CD14-positive monocyte (primary cell): ENCODE data around the gene IRS2. TPM values are rescaled to one million over a fixed set of nuclear protein-coding genes. Genes with fewer than 3 reads are reported as not detected.

Experiments used
- DNase-seq, 3 donors: peaks; one replicate each; pipeline ENCODE4 v3.0.0-alpha.2; 2011 to 2022
- H2AFZ ChIP-seq: 2 replicates; pipeline ENCODE4 v1.6.0; 2012; ENCODE audit warnings: mild to moderate bottlenecking, low read depth, low read length, inconsistent platforms; ENCODE audit not compliant: insufficient read depth, poor library complexity, severe bottlenecking
- H3K27ac ChIP-seq, 2 donors: 1 replicate in 1 of 2; 2 replicates in 1 of 2; pipeline ENCODE4 v1.5.1; 2012 to 2013; ENCODE audit warnings: low read length in 2 of 2, control low read depth in 1 of 2, inconsistent platforms in 1 of 2, low read depth in 1 of 2, mild to moderate bottlenecking in 1 of 2
- H3K27me3 ChIP-seq, 2 donors: one replicate each; pipeline versions ENCODE4 v1.6.0 to v1.6.1; 2011 to 2013; ENCODE audit warnings: low read length in 2 of 2; ENCODE audit not compliant: control insufficient read depth in 2 of 2, insufficient read depth in 2 of 2
- H3K36me3 ChIP-seq, 2 donors: replicated peaks in 1 of 2; 1 replicate in 1 of 2; 2 replicates in 1 of 2; pipeline versions ENCODE4 v1.5.1 to v1.6.1; 2012 to 2013; ENCODE audit warnings: low read length in 2 of 2, control low read depth in 1 of 2, inconsistent platforms in 1 of 2, mild to moderate bottlenecking in 1 of 2; ENCODE audit not compliant: insufficient read depth in 2 of 2, control insufficient read depth in 1 of 2
- H3K4me1 ChIP-seq, 2 donors: 1 replicate in 1 of 2; 2 replicates in 1 of 2; pipeline versions ENCODE4 v1.5.1 to v1.6.1; 2012 to 2013; ENCODE audit warnings: low read length in 2 of 2, control low read depth in 1 of 2, inconsistent platforms in 1 of 2, mild to moderate bottlenecking in 1 of 2, moderate library complexity in 1 of 2; ENCODE audit not compliant: insufficient read depth in 2 of 2, control insufficient read depth in 1 of 2
- H3K4me2 ChIP-seq: replicated peaks from 2 replicates; pipeline ENCODE3; 2012; ENCODE audit warnings: low read length, moderate library complexity, mild to moderate bottlenecking; ENCODE audit not compliant: poor library complexity, severe bottlenecking; ENCODE audit errors: extremely low read depth
- H3K4me3 ChIP-seq, 3 experiments: fragments of 200-600 bp in 1 of 3; sonication (generic) in 1 of 3; replicated peaks in 1 of 3; 1 replicate in 2 of 3; 2 replicates in 1 of 3; pipeline ENCODE4 v1.5.1; 2011 to 2013; ENCODE audit warnings: low read length in 3 of 3, mild to moderate bottlenecking in 3 of 3, control low read depth in 2 of 3, low read depth in 2 of 3, inconsistent platforms in 1 of 3, moderate library complexity in 1 of 3
- H3K79me2 ChIP-seq: 2 replicates; pipeline ENCODE4 v1.6.0; 2012; ENCODE audit warnings: mild to moderate bottlenecking, control low read depth, inconsistent platforms, low read length, moderate library complexity; ENCODE audit not compliant: insufficient read depth
- H3K9ac ChIP-seq: 2 replicates; pipeline ENCODE4 v1.6.0; 2017; ENCODE audit warnings: low read length, mild to moderate bottlenecking; ENCODE audit not compliant: insufficient read depth, poor library complexity, severe bottlenecking
- H3K9me3 ChIP-seq, 2 donors: replicated peaks in 1 of 2; 1 replicate in 1 of 2; 2 replicates in 1 of 2; pipeline versions ENCODE4 v1.5.1 to v1.6.1; 2012 to 2013; ENCODE audit warnings: low read length in 2 of 2, control low read depth in 1 of 2; ENCODE audit not compliant: control insufficient read depth in 1 of 2, insufficient read depth in 1 of 2
- H4K20me1 ChIP-seq: 2 replicates; pipeline ENCODE4 v1.6.0; 2012; ENCODE audit warnings: mild to moderate bottlenecking, low read length, control low read depth, moderate library complexity; ENCODE audit not compliant: insufficient read depth
- H3K27ac Mint-ChIP-seq, 7 donors: one replicate each; pipeline ENCODE4 v1.8.0; 2020; ENCODE audit warnings: mild to moderate bottlenecking in 7 of 7, mixed read lengths in 7 of 7, moderate library complexity in 6 of 7, inconsistent platforms in 2 of 7
- H3K27me3 Mint-ChIP-seq, 3 donors: one replicate each; pipeline ENCODE4 v1.8.0; 2021 to 2022; ENCODE audit warnings: low read depth in 3 of 3, mild to moderate bottlenecking in 3 of 3, mixed read lengths in 3 of 3, moderate library complexity in 3 of 3, inconsistent platforms in 1 of 3
- H3K36me3 Mint-ChIP-seq, 2 donors: one replicate each; pipeline ENCODE4 v1.8.0; 2020; ENCODE audit warnings: mixed read lengths in 2 of 2, inconsistent platforms in 1 of 2, mild to moderate bottlenecking in 1 of 2
- H3K4me1 Mint-ChIP-seq: one replicate; pipeline ENCODE4 v1.8.0; 2020; ENCODE audit warnings: mild to moderate bottlenecking, mixed read lengths
- H3K4me3 Mint-ChIP-seq, 2 donors: one replicate each; pipeline ENCODE4 v1.8.0; 2020; ENCODE audit warnings: mild to moderate bottlenecking in 2 of 2, mixed read lengths in 2 of 2, moderate library complexity in 1 of 2
- H3K9me3 Mint-ChIP-seq, 7 donors: one replicate each; pipeline ENCODE4 v1.8.0; 2020 to 2022; ENCODE audit warnings: mixed read lengths in 7 of 7, mild to moderate bottlenecking in 6 of 7, moderate library complexity in 6 of 7, inconsistent platforms in 2 of 7
- WGBS: methylation state at CpG from one replicate; pipeline ENCODE4 v1.1.5; 2013; ENCODE audit warnings: missing lambda C conversion rate; ENCODE audit not compliant: insufficient coverage; 5-methylcytosine and 5-hydroxymethylcytosine counted together
- intact Hi-C, 2 donors: fragments of 100-400 bp; cut with micrococcal nuclease; formaldehyde crosslinking; loops; one replicate each; pipeline versions ENCODE4 v1.15.0 to v1.15.1; 2023
- polyA plus RNA-seq, 3 donors: library from polyadenylated mRNA; depleted of rRNA in 1 of 3; unstranded in 2 of 3; stranded (reverse) in 1 of 3; fragments of 300-500 nt in 2 of 3; fragments of >200 nt in 1 of 3; fragmentation: Illumina TruSeq in 2 of 3; gene quantifications; 1 replicate in 2 of 3; 2 replicates in 1 of 3; pipeline ENCODE4 v1.2.3, GENCODE V29; 2012 to 2021
- TF ChIP-seq, protein P1 (sequence below): fragments of 200-600 bp; IDR thresholded peaks from one replicate; pipeline ENCODE4 v1.8.0; 2022; ENCODE audit warnings: antibody characterized with exemption, mild to moderate bottlenecking

IRS2 gene
- polyA plus RNA-seq, 3 donors = 2.4 to 27.1 (median 3.5) TPM

DNA sequence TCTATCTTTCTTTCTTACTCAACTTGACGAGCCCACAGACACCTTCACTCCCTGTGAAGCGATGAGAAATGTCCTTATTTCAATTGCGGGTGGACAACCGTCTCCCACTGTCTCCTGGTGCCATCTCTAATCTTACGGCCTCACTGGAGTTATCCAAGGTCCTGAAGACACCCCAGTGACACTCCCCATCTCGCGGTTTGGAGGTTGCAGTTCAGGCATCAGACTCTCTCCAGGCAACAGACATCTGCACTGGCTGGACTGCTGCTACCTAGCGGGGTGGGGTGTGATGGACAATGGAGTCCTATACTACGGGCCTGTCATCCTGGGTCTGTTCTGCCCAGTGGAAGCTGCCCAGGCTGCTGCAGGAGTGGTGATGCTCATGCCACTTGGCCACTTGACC lies 18.3 kb upstream of the IRS2 start:
- Mint-ChIP-seq H3K27ac (no peak overlapping the region), H3K4me3 (no peak overlapping the region), H3K9me3 (peaks cover 0 to 4% (median 0%) of the 10 kb centered on the region in 7 donors), H3K4me1 (no peaks in the 10 kb centered on the region), H3K27me3 (peaks cover 3 to 21% (median 10%) of the 10 kb centered on the region in 3 donors), H3K36me3 (no peaks in the 10 kb centered on the region)
- Histone ChIP-seq H3K27ac (no peak overlapping the region), H2AFZ (no peak overlapping the region), H4K20me1 (no peaks in the 10 kb centered on the region), H3K36me3 (no peaks in the 10 kb centered on the region), H3K9ac (no peak overlapping the region), H3K4me2 (no peak overlapping the region), H3K4me3 (no peak overlapping the region), H3K9me3 (no peaks in the 10 kb centered on the region), H3K79me2 (no peaks in the 10 kb centered on the region), H3K4me1 (no peaks in the 10 kb centered on the region), H3K27me3 (peaks cover 5 to 6% of the 10 kb centered on the region in 2 donors)
- TF ChIP-seq, protein P1, sequence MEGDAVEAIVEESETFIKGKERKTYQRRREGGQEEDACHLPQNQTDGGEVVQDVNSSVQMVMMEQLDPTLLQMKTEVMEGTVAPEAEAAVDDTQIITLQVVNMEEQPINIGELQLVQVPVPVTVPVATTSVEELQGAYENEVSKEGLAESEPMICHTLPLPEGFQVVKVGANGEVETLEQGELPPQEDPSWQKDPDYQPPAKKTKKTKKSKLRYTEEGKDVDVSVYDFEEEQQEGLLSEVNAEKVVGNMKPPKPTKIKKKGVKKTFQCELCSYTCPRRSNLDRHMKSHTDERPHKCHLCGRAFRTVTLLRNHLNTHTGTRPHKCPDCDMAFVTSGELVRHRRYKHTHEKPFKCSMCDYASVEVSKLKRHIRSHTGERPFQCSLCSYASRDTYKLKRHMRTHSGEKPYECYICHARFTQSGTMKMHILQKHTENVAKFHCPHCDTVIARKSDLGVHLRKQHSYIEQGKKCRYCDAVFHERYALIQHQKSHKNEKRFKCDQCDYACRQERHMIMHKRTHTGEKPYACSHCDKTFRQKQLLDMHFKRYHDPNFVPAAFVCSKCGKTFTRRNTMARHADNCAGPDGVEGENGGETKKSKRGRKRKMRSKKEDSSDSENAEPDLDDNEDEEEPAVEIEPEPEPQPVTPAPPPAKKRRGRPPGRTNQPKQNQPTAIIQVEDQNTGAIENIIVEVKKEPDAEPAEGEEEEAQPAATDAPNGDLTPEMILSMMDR = no peak
- intact Hi-C loops = no loop called here
- WGBS = 81% methylated on average over 9 of the region's 9 CpGs
- DNase-seq = no peak

DNA sequence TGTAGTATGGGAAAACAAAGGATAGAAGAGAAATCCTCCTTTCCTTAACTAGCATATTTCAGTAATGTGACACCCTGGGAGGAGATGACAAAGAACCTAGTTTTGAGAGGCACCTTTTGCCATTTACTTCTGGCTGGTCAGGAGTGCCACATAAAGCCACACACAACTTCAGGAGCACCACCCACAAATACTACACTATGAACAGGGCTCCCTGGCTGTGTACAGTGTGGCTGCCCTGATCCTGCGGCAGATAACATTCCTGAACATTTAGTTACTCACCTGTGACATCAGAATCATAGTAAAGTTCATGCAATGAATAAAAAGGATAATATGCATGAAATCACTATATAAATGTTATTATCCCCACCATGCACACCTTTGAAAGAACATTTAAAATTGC lies 17.4 kb upstream of the IRS2 start:
- H3K27me3 Mint-ChIP-seq = peaks cover 3 to 20% (median 10%) of the 10 kb centered on the region in 3 donors
- no peaks in the 10 kb centered on the region for H3K9me3 ChIP-seq
- WGBS = no CpG with 5 or more reads among the region's 1 CpG
- H3K36me3 ChIP-seq = no peaks in the 10 kb centered on the region
- H4K20me1 ChIP-seq = no peaks in the 10 kb centered on the region
- no peak overlapping the region for H2AFZ ChIP-seq
- H3K9ac ChIP-seq = no peak overlapping the region
- intact Hi-C loops = no loop called here
- no peaks in the 10 kb centered on the region for H3K4me1 Mint-ChIP-seq
- no peaks in the 10 kb centered on the region for H3K36me3 Mint-ChIP-seq
- H3K9me3 Mint-ChIP-seq = peaks cover 0 to 4% (median 0%) of the 10 kb centered on the region in 7 donors
- peaks cover 5 to 10% of the 10 kb centered on the region in 2 donors for H3K27me3 ChIP-seq
- H3K4me3 Mint-ChIP-seq = no peak overlapping the region
- no peak overlapping the region for H3K27ac ChIP-seq
- no peak overlapping the region for H3K4me3 ChIP-seq
- DNase-seq = no peak
- H3K79me2 ChIP-seq = no peaks in the 10 kb centered on the region
- H3K4me1 ChIP-seq = no peaks in the 10 kb centered on the region
- no peak overlapping the region for H3K27ac Mint-ChIP-seq
- TF ChIP-seq, protein P1 = no peak
- no peak overlapping the region for H3K4me2 ChIP-seq
